H1 (cell line): ENCODE results near the gene ATG7. TPM values are rescaled to one million over a fixed set of nuclear protein-coding genes. Genes with fewer than 3 reads are reported as not detected.

ENCODE experiments used
- BCL11A ChIP-seq, 2 experiments: IDR thresholded peaks; one replicate each; pipeline ENCODE4 v1.6.1; 2011; ENCODE audit warnings: low read depth in 2 of 2, low read length in 2 of 2, mild to moderate bottlenecking in 2 of 2
- CBX8 ChIP-seq: fragments of 300-800, 300-1000 bp; sonication (generic); IDR thresholded peaks from 2 replicates; pipeline ENCODE4 v1.7.1; 2016; ENCODE audit warnings: low read depth, low read length, borderline replicate concordance
- EGR1 ChIP-seq: IDR thresholded peaks from 2 replicates; pipeline ENCODE4 v1.6.1; 2011; ENCODE audit warnings: low read depth, low read length, borderline replicate concordance
- HDAC6 ChIP-seq: IDR thresholded peaks from one replicate; pipeline ENCODE4 v1.7.1; 2012; ENCODE audit warnings: low read depth, mild to moderate bottlenecking, inconsistent platforms, low read length, moderate library complexity
- NANOG ChIP-seq: IDR thresholded peaks from 2 replicates; pipeline ENCODE4 v1.6.1; 2011; ENCODE audit warnings: low read length, low read depth, mild to moderate bottlenecking, inconsistent platforms; ENCODE audit not compliant: insufficient read depth, poor library complexity, severe bottlenecking
- polyA plus RNA-seq, 7 experiments: library from polyadenylated mRNA; depleted of rRNA in 3 of 7; stranded (reverse) in 5 of 7; unstranded in 2 of 7; fragments of >200 nt in 5 of 7; fragments of 200-250 nt in 2 of 7; gene quantifications; 1 replicate in 5 of 7; 2 replicates in 1 of 7; 4 replicates in 1 of 7; pipeline versions ENCODE4 v1.2.1 to v1.2.3, GENCODE V29; 2011 to 2013; ENCODE audit warnings: missing spikeins in 2 of 7, mixed read lengths in 2 of 7
- total RNA-seq: library from RNA; stranded (reverse); fragmentation: NEBNext Ultra II Directional; extraction: Animal tissue kit (Norgen Biotek cat#: 25700); gene quantifications from 2 replicates; pipeline ENCODE4 v1.2.1, GENCODE V29; 2021

The ATG7 gene
- total and polyA plus RNA-seq, 2 of the 8 experiments (the other 6 are each of a cell fraction or from before 2014, with no cell fraction given), result 15.0 to 19.1 TPM

DNA sequence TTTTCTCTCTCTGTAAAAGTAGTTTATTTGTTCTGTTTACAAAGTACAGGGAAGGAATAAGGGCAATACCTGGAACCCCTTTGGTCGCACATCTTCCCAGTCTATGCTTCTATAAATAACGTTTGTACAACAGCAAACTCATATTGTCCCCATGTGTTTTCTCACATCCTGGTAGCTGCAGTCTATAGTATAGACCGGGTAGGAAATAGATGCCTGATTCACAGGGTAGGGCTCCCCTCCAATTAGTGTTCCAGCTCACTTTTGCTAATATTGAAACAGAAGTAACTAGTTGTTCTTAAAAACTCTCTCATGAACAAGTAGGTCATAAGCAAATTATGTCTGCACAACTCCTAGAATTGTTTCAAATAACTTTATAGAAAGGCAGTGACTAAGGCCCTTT is 17.7 kb downstream of the ATG7 start (continued):
- TF ChIP-seq HDAC6 (no peak), BCL11A (IDR thresholded peaks at IDR 0.05; ENCODE audit: low read depth in 2 of 2, low read length in 2 of 2) (no peak), NANOG (no peak), CBX8 (no peak), EGR1 (no peak)
